GM21717 (cell line): ENCODE measurements around the gene LTBR.

ENCODE experiments used
- ATAC-seq: cut with Tn5 transposase; IDR thresholded peaks from one replicate; pipeline ENCODE4 v1.9.1; 2021; ENCODE audit warnings: mild to moderate bottlenecking, moderate library complexity; ENCODE audit not compliant: unreplicated experiment

LTBR gene

GRCh38 chr12:6367065-6367968 is 16.6 kb upstream of the LTBR start:
- ATAC-seq: no peak

GRCh38 chr12:6367969-6368892 is 15.7 kb upstream of the LTBR start:
- no peak for ATAC-seq

GRCh38 chr12:6368906-6369525 is 14.9 kb upstream of the LTBR start:
- no peak for ATAC-seq

GRCh38 chr12:6369916-6370575 is 13.9 kb upstream of the LTBR start:
- ATAC-seq: no peak

- no peak for ATAC-seq
Measured at GRCh38 chr12:6370576-6370935, 13.4 kb upstream of the LTBR start.

- no peak for ATAC-seq
Measured at GRCh38 chr12:6370994-6371754, 12.8 kb upstream of the LTBR start.

GRCh38 chr12:6372403-6373003 is 11.5 kb upstream of the LTBR start:
- ATAC-seq: no peak

- ATAC-seq: no peak
Measured at GRCh38 chr12:6373022-6373787, 10.8 kb upstream of the LTBR start.

GRCh38 chr12:6374028-6374785 is 9.8 kb upstream of the LTBR start:
- ATAC-seq: no peak

- ATAC-seq: no peak
Measured at GRCh38 chr12:6374786-6375160, 9.2 kb upstream of the LTBR start.

GRCh38 chr12:6375269-6376078 is 8.5 kb upstream of the LTBR start, which contains the start of gene SCNN1A:
TSS of gene SCNN1A (minus strand) at chr12:6375563. CDS start at chr12:6374783, 780 bp downstream.
- ATAC-seq: no peak

GRCh38 chr12:6376079-6376869 is 7.7 kb upstream of the LTBR start:
- no peak for ATAC-seq

GRCh38 chr12:6376870-6377666 is 6.9 kb upstream of the LTBR start:
- no peak for ATAC-seq

- ATAC-seq: no peak
Measured at GRCh38 chr12:6377667-6377994, 6.3 kb upstream of the LTBR start.

GRCh38 chr12:6378709-6379472 is 5.1 kb upstream of the LTBR start:
- no peak for ATAC-seq
